ENCODE measurements around the gene ABCC3. TPM values are rescaled to one million over a fixed set of nuclear protein-coding genes. Genes with fewer than 3 reads are reported as not detected.

The ABCC3 gene
- total RNA-seq, 1 donor from 2014 or later: 0.16 TPM

DNA sequence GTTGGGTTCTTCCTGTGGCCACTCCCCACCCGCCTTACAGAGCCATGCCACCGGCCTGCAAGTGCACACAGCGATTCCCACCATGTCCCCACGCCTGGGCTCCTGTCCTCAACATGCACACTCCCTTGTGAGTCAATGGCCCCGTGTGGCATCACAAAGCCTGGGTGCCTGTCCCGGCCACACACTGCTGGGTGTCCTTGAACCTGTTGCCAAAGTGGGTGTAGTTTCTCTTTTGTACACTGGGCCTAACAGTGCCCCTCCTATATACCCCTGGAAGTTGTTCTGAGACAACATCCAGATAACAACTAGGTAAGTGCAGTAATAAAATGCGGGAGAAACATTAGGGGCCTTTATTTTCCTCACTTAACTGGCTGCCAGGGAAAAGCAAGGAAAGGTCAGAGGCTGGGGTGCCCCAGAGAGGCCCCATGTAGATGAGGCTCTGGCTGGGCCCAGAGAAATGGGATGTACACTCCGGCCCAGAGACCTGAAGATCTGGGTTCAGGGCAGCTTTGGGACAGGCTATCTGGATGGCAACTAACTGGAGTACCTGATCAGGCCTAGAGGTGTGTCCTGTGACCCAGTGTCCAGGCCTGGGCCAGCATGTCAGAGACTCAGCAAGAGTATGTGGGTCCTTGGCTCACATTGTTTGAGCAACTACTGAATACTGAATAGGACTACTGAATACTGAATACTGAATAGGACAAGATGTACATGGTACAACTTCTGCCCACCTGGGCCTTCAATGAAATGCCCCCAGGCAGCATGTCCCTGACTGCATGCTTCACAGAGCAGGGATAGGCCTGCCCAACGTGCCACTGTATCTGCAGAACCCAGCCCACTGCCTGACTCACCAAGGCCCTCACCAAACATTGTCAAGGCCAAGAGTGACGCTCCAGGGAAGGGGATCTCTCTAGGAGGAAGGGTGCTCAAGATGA lies 8.3 kb downstream of the ABCC3 start:
- DNase-seq: no peak

DNA sequence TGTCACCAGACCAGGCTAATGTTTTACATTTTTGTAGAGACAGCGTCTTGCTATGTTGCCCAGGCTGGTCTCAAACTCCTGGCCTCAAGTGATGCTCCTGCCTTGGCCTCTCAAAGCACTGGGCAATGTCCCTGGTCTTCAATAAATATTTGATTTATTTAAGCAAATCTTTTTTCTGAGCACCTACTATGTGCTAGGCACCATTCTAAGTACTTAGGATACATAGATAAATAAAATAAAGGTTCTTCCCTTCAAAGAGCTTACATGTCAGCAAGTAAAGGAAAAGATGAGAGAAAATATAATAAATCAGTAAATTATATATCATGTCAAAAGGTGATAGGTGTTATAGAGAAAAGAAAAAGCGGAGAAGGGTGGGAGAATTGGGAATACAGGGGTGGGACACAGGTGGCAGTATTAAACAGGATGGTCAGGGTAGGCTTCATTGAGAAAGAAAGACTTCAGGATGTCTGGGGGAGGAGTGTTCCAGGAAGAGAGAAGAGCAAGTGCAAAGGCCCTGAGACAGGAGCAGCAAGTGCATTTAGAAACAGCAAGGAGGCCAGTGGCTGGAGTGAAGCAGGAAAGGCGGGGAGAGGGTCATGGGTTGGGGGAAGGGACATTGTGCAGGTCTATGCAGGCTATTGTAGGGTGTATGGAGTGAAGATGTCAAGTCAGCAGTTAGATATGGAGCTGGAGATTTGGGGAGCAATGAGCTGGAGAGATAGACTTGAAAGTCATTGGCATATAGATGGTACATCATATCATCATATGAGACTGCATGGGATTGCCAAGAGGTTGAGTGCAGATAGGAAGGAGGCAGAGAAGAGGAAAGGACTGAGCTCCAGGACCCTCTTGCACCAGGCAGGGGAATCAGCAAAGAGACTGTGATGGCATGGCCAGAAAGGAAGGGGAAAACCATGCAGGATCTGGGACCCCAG lies 11.3 kb downstream of the ABCC3 start:
- DNase-seq: no peak

DNA sequence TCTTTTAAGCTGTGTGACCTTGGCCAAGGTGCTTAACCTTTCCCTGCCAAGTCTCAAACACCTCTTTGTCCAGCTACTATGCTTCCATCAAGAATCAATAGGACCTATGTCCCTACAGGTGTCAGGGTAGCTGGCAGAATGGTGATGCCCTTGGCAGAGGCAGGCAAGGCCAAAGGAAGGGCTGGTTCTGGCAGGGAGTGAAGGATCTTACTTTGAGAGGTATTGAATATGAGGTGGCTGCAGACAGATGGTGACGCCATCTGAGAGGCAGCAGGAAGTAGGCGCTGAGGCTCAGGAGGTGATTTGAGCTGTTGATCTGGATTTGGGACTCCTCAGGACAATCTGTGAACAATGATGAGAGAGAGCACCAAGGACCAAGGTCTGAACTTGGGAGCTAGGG lies 12.5 kb downstream of the ABCC3 start:
- DNase-seq: no peak

DNA sequence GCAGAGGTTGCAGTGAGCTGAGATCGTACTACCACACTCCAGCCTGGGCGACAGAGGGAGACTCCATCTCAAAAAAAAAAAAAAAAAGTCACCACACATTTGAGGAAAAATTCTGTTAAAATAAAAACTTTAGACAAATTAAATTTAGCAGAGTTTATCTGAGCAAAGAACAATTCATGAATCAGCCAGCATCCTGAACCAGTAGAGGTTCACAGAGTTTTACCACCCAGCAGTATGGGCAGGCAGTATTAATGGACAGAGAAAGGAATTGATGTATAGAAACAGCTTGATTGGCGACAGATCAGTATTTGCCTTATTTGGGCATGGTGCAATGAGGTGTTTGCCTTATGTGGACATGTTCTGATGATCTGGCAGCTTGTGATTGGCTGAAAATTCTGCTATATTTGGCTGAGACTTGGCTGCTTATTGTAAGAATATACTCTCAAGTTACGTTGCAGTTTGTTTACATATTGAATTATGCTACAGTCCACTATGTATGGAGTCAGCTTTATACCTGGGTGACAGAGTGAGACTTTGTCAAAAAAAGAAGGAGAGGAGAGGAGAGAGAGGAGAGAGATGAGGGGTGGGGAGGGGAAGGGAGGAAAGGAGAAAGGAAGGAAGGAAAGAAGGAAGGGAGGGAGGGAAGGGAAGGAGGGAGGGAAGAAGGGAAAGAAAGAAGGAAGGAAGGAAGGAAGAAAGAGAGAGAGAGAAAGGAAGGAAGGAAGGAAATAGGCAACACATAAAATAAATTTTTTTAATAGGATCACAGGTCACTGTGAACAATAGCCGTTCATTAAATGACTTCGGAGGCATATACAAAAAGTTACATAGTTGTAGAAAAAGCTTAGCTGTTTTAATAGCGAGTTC lies 14.6 kb downstream of the ABCC3 start:
- no peak for DNase-seq

DNA sequence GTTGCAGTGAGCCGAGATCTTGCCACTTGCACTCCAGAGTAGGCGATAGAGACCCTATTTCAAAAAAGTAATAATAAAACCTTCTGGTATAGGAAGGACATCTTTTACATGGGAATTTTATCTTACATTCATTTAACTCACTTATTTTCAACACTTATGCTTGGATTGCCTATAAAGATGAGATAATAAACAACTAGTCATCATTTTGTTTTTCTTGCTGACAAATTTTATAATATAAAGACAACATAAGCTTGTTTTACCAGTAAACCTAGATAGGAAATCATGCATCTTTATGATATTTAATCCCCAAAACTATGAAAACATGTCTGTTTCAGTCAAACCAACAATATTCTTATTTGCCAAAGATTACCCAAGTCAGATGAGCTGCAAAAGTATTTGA lies 17.0 kb downstream of the ABCC3 start:
- DNase-seq: no peak

DNA sequence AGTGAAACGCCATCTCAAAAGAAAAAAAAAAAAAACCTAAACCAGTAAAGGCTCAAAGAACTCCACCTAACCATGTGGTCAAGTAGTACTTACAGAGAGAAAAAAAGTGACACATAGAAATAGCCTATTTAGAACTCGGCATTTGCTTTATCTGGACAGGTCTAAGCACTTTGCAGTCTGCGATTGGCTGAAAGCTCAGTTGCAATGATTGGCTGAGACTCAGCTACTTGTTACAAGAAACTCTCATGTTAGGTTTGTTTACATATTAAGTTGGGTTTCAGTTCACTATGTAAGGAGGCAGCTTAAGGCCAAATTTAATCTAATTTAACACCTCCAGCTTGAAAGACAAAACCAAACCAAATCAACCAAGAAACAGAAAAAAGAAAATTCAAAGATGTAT lies 19.1 kb downstream of the ABCC3 start:
- DNase-seq: no peak

DNA sequence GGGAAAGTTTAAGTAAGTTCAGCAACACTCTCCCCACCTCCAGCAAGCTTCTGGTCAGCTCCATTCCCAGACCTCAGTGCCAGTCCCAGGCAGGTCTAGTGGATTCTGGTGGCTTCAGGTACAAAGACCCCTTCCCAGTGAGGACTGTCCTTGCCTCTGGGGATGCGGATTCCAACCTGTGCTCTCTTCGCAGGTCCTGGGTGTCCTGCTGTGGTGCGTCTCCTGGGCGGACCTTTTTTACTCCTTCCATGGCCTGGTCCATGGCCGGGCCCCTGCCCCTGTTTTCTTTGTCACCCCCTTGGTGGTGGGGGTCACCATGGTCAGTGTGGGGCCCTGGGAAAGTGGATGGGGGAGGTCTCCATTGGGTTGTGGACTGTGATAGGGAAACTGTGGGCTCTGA lies 21.8 kb downstream of the ABCC3 start:
- DNase-seq: no peak

DNA sequence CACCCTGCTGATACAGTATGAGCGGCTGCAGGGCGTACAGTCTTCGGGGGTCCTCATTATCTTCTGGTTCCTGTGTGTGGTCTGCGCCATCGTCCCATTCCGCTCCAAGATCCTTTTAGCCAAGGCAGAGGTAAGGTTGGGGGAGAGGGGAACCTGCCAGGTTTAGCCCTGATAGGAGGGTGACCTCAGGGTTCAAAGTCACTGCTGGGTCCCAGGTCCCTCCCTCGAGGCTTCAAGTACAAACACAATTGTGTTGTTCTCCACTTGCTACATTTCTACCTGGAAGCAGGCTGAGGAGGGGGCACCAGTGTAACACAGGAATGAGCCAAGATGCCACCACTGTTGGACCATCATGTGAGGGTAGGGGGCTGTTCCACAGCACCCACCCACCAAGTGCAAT lies 22.4 kb downstream of the ABCC3 start:
- DNase-seq: no peak

DNA sequence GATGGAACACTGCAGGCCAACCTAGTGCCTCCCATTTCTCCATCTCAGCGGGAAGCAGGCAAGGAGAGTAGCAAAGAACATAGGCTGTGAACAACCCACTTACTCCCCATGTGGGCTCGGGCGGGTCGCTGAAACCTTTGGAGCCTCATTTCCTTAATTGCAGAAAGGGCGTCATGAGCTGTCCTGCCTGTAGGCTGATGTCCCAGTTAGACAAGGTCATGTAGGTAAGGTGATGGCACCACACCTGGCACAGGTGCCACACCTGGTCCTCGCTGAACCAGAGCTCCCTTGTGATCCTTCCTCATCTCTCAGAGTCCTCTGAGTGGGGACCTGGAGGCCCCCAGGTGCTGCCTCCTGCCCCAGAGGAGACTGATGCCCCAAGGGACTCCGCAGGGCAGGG lies 22.9 kb downstream of the ABCC3 start:
- no peak for DNase-seq

DNA sequence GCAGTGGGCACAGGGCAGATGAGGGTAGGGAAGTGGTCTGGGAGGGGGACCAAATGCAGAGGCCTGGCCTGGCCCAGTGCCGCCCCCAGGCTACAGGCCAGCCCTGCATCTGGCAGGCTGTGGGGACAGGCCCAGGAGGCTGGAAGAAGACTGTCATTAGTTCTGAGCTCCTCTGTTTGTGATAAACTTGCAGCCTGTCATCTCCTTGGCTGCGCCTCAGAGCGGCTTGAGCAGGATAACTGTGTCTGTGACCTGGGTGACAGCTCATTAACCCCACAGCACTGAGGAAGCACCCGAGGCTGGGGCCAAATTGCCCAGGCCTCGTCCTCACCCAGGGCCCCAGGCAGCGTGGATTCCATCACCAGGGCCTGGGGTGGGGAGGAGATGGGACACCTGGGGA lies 23.9 kb downstream of the ABCC3 start:
- no peak for DNase-seq

DNA sequence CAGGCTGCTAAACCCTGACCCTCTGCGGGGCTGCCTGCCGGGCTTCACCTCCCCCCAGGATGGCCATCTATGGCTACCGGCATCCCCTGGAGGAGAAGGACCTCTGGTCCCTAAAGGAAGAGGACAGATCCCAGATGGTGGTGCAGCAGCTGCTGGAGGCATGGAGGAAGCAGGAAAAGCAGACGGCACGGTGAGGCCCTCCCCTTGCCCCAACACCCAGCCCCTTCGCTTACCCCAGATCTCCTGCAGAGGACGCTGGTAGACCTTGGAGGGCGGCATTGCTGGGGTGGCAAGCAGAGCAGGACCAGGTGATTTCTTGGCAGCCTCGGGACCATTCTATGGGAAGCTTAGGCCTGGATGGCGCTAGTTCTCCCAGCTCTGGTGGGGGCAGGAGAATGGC lies 24.5 kb downstream of the ABCC3 start:
- no peak for DNase-seq

DNA sequence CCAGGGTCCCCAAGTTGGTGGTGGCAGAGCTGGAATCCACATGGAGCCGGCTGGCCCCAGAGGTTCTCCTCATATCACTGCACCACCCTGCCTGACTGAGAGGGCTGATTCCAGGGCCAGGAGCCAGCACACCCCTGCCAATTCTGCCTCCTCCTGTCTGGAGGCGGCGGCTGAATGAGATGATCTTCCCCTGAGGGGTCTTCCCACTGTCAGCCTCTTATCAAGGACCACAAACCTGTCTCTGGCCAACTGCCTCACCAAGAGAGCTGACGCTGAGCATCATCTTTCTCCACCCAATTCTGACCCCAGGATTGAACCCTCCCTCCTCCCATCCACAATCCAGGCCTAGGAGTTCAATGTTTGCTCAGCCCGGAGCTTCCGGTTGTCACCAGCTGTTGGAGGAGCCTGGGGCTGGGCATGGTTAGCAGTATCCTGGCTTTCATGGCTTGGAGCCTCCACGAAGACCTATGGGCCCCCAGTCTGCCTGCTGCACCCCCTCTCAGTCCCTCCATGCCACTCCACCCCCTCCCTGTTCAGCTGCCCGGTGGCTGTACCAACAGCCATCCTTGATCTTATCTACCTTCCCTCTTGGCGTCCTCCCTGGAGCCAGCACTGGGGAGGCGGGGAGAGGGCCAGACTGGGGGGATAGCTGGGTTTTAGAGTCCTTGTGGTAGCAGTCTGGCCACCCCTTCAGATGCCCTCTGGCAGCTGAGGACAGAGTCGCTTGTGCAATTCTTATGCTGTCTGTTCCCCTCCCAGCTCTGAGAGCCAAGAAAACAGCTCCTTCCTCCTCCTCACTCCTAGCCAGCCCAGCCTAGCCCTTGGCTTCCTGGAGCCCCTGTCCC lies 25.6 kb downstream of the ABCC3 start:
- no peak for DNase-seq

DNA sequence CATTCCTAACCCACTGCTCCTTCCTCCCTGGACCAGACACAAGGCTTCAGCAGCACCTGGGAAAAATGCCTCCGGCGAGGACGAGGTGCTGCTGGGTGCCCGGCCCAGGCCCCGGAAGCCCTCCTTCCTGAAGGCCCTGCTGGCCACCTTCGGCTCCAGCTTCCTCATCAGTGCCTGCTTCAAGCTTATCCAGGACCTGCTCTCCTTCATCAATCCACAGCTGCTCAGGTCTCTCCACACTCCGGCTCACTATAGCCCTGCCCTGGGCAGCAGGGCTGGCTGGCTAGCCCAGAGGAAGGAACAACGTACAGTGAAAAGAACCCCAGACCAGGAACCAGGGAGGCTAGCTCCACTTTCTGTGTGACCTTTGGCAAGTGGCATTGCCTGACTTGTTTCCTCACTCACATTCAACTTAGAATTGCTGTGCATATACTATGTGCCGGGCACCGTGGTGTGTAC lies 26.2 kb downstream of the ABCC3 start:
- DNase-seq: no peak

DNA sequence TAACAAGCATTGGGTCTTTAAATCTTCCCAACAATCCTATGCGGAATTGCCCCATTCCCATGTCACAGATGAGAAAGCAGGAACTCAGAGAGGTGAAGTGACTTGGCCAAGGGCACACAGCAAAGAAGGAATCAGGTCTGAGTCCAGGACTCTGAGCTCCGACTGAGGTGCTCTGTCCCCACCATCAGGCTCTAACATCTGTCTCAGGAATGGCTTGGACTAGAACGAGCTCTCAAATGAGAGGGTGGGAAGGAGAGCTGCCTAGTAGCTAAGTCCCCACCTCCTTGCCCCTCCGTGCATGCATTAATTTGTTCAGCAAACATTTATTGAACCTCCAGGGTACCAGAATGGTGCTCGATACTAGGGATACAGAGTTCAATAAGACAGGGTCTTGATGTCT lies 26.7 kb downstream of the ABCC3 start:
- no peak for DNase-seq

DNA sequence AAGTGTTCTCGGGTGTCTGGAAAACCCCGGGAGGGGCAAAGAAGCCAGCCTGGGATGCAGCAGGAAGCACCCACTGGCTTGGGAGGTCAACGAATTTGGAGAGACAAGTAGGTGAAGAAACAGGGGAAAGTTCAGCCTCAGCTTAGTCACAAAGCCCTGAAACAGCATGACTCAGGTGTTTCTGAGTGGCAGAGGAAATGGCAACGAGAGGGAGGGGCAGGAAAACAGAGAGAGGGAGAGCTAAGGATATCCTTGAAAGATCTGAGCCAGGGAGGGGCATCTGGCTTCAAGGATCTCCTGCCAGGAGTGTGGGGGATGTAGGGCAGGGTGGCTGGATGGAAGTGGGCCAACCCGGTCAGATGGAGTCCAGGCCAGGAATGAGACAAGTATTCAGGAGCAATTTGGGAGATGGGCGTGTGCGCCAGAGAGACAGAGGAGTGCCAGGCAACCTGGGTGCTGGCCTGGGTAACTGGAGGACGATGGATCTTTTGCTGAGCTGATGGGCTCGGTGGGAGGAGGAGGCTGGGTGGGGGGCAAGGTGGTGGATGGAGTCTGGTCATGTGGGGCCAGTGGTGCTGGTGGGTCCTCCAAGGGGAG lies 27.2 kb downstream of the ABCC3 start:
- no peak for DNase-seq

DNA sequence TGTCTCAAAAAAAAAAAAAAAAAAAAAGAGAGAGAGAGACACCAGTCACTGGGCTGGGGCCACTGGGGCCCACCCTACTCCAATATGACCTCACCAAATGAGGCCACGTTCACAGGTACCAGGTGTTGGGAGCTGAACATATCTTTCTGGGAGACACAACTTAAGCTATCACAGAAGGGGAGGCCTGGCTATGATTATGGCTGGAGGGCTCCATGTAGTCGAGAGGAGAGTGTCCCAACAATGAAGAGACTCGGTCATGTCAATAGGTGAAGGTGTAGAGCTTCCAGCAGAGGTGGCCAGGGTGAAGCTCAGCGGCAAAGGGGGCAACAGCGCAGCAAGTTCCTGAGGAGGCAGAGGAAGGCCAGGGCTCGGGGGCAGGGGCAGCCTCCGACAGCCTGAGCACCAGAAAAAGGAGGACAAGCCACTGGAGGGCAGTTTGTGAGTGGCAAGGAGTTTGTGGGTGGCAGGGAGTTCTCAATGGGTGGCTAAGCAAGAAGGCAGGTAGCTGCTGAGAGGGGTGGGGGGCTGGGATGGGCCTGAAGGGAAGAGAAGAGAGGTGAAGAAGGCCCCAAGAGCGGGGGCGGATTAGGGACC lies 28.0 kb downstream of the ABCC3 start:
- DNase-seq: no peak

DNA sequence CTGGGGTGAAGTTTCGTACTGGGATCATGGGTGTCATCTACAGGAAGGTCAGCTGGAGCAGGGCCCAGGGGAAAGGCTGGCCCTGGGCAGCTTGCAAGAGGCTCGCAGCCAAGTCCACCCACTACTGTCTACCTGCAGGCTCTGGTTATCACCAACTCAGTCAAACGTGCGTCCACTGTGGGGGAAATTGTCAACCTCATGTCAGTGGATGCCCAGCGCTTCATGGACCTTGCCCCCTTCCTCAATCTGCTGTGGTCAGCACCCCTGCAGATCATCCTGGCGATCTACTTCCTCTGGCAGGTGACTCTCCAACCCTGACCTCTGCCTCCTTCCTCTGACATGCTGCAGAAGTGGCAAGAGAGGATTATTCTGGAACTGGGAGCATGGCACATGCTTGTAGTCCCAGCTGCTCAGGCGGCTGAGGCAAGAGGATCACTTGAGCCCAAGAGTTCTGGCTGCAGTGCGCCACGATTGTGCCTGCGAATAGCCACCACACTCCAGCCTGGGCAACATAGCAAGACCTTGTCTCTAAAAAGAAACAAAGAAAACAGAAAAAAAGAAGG lies 29.2 kb downstream of the ABCC3 start:
- no peak for DNase-seq

DNA sequence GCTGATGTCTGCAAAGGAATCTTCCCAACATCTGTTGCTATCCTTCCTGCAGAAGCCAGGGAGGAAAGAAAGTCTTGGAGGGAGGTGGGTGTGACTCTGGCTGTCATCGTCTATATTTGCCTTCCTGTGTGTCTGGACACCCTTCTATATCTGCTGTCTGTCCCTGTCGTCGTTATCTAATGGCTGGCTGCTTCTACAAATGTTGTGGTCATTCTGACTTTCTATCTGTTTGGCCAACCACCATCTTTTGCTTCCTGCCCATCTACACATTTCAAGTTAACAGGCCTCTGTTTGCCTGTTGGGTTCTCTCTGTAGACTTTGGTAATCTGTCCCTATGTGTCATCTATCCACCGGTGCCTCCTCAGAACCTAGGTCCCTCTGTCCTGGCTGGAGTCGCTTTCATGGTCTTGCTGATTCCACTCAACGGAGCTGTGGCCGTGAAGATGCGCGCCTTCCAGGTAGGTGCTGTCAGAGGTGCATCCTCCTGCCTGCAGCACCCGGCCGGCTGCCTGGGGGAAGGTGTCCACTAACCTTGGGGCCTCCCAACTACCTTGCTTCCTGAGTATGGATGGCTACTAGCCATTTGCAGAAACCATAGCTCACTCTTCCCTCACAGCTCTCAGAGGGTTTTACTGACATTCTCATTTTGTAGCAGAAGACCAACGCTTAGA lies 30.2 kb downstream of the ABCC3 start:
- no peak for DNase-seq

DNA sequence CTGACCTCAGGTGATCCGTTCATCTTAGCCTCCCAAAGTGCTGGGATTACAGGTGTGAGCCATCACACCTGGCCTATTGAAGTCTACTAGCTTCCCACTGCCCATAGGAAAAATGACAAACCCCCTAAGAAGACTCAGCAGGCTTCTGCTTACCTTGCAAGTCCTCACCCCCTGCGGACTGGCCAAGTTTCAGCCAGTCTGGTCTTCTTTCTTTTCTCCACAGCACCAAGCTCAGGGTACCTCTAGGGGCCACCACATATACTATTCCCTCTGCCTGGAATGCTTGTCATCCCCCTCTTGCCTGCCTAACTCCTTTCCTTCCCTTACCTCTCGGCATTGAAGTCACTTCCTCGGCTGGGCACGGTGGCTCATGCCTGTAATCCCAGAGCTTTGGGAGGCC lies 31.2 kb downstream of the ABCC3 start:
- no peak for DNase-seq

DNA sequence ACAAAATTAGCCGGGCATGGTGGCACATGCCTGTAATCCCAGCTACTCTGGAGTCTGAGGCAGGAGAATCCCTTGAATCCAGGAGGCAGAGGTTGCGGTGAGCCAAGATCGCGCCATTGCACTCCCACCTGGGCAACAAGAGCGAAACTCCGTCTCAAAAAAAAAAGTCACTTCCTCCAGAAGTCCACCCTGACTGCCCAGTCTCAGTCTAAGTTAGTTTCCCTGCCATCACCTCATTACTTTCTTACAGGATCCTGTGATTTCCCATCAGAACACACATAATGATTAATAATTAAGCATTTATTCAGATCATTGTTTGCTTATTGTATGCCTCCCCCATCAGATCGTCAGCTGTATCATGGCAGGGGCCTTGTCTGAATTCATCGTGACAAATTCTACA lies 31.6 kb downstream of the ABCC3 start:
- DNase-seq: no peak

All from occipital lobe (tissue), 2 donors.